Colonic mucosa (tissue), 4 donors: ENCODE measurements around the gene SMNDC1. TPM values are rescaled to one million over a fixed set of nuclear protein-coding genes. Genes with fewer than 3 reads are reported as not detected.
"Not testable (repeated sequence)": the region's sequence is repeated elsewhere in the genome, so short reads cannot be mapped to it uniquely, and the experiment has no call there.

Experiments used
- DNase-seq: peaks from one replicate; pipeline ENCODE4 v3.0.0-alpha.2; 2020
- H3K27ac ChIP-seq: fragments of 200-600 bp; one replicate; pipeline ENCODE4 v1.8.0; 2021
- H3K27me3 ChIP-seq: fragments of 200-600 bp; one replicate; pipeline ENCODE4 v1.8.0; 2021
- H3K36me3 ChIP-seq: fragments of 200-600 bp; one replicate; pipeline ENCODE4 v1.8.0; 2021
- H3K4me1 ChIP-seq: fragments of 200-600 bp; one replicate; pipeline ENCODE4 v1.8.0; 2021; ENCODE audit warnings: mild to moderate bottlenecking
- H3K4me3 ChIP-seq: fragments of 200-600 bp; one replicate; pipeline ENCODE4 v1.8.0; 2021
- H3K9ac ChIP-seq, 2 donors: one replicate each; pipeline ENCODE4 v1.7.0; 2013; ENCODE audit warnings: control low read depth in 2 of 2, low read depth in 2 of 2, low read length in 2 of 2
- H3K9me3 ChIP-seq: fragments of 200-600 bp; one replicate; pipeline ENCODE4 v1.8.0; 2021
- CTCF ChIP-seq: fragments of 200-600 bp; IDR thresholded peaks from one replicate; pipeline ENCODE4 v1.8.0; 2022; ENCODE audit warnings: antibody characterized with exemption, mild to moderate bottlenecking
- intact Hi-C: fragments of 100-400 bp; cut with DNase I; formaldehyde crosslinking; loops from one replicate; pipeline ENCODE4 v1.14.1; 2022
- total RNA-seq, 2 donors: library from RNA; stranded (reverse); fragmentation: NEBNext Ultra II Directional in 1 of 2; extraction: Animal tissue kit (Norgen Biotek cat#: 25700) in 1 of 2; gene quantifications; one replicate each; pipeline ENCODE4 v1.2.1, GENCODE V29; 2021
- donor health status: healthy.
- donor health status: DM: no; HTN: no; CAD: no.
- donor health status: DM: no; HTN: no; CAD: no.

The SMNDC1 gene
- total RNA-seq, 2 donors from 2014 or later, result 24.8 to 32.1 TPM

GRCh38 chr10:110275128-110275729 is 29.5 kb downstream of the SMNDC1 start:
- intact Hi-C loops, result loop anchor here (5.0 to 10.0 kb wide), 2 partner anchors 48 to 390 kb away; no protein-coding TSS in a partner anchor
- no peaks in the 10 kb centered on the region for H3K9me3 ChIP-seq

DNA sequence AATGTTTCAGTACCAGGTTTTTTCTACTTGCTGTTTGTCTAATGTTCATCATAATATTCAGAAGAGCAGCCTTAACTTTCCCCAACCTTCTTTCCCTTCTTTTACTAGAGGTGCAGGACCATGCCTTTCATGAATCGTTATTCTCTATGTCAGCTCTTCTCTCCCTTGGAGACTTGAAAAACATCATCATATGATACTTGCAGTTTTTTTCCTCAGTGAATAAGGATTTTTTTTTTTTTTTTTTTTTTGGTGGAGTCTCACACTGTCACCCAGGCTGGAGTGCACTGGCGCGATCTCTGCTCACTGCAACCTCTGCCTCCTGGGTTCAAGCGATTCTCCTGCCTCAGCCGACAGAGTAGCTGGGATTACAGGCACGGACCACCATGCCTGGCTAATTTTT is 30.1 kb downstream of the SMNDC1 start:
- Histone ChIP-seq H3K9ac (no peak overlapping the region), H3K4me3 (no peak overlapping the region), H3K4me1 (peaks cover 8% of the 10 kb centered on the region), H3K27ac (no peak overlapping the region), H3K36me3 (no peaks in the 10 kb centered on the region), H3K9me3 (no peaks in the 10 kb centered on the region), H3K27me3 (no peaks in the 10 kb centered on the region)
- no peak for DNase-seq
- TF ChIP-seq CTCF, result no peak
- intact Hi-C loops, result loop anchor here (5.0 to 10.0 kb wide), 2 partner anchors 47 to 390 kb away; no protein-coding TSS in a partner anchor

More at GRCh38 chr10:110275128-110275729, 29.5 kb downstream of the SMNDC1 start:
- no peak overlapping the region for H3K9ac ChIP-seq
- H3K4me1 ChIP-seq, result peaks cover 3% of the 10 kb centered on the region
- H3K27me3 ChIP-seq, result no peaks in the 10 kb centered on the region
- DNase-seq, result no peak
- H3K4me3 ChIP-seq, result no peak overlapping the region
- no peak overlapping the region for H3K27ac ChIP-seq
- no peaks in the 10 kb centered on the region for H3K36me3 ChIP-seq
- TF ChIP-seq CTCF, result no peak

DNA sequence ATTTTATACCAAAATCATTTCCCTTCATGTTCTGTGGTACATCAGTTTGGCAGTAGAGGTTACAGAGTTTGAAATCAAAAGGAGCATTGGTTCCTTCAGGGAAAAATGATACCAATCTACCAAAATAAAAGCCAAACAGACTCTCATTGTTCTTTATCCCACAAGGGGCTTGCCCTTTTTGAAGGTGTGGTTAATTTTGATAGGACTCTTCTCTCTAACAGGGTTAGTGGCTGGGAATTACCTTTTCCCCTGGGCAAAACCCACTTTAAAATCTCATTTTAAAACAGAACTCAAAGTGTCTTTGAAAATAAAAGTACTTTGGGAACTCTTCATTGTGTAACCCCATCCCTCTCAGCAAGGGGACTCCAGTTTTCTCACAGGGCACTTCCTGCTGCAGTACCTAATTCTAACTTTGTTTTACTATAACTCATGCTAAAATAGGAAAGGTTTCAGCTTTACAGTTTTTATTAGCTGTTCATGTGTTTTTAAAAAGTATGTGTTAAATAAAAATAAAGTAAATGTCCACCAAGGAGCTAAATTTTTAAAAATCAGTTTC is 30.6 kb downstream of the SMNDC1 start:
- H3K9me3 ChIP-seq, result no peaks in the 10 kb centered on the region
- H3K4me1 ChIP-seq, result peaks cover 7% of the 10 kb centered on the region
- H3K4me3 ChIP-seq, result no peak overlapping the region
- intact Hi-C loops, result loop anchor here (10.0 kb wide), 1 partner anchor 389 kb away; no protein-coding TSS in a partner anchor
- H3K27ac ChIP-seq, result no peak overlapping the region
- H3K36me3 ChIP-seq, result no peaks in the 10 kb centered on the region
- no peaks in the 10 kb centered on the region for H3K27me3 ChIP-seq
- no peak overlapping the region for H3K9ac ChIP-seq
- no peak for DNase-seq
- no peak for TF ChIP-seq CTCF

- Histone ChIP-seq H3K9ac (no peak overlapping the region), H3K4me1 (peaks cover 10% of the 10 kb centered on the region), H3K27ac (no peak overlapping the region), H3K4me3 (no peak overlapping the region), H3K36me3 (no peaks in the 10 kb centered on the region), H3K9me3 (no peaks in the 10 kb centered on the region), H3K27me3 (no peaks in the 10 kb centered on the region)
- TF ChIP-seq CTCF, result no peak
- DNase-seq, result no peak
- intact Hi-C loops, result loop anchor here (10.0 kb wide), 1 partner anchor 389 kb away; no protein-coding TSS in a partner anchor
Measured at GRCh38 chr10:110273474-110273873, 31.2 kb downstream of the SMNDC1 start.

DNA sequence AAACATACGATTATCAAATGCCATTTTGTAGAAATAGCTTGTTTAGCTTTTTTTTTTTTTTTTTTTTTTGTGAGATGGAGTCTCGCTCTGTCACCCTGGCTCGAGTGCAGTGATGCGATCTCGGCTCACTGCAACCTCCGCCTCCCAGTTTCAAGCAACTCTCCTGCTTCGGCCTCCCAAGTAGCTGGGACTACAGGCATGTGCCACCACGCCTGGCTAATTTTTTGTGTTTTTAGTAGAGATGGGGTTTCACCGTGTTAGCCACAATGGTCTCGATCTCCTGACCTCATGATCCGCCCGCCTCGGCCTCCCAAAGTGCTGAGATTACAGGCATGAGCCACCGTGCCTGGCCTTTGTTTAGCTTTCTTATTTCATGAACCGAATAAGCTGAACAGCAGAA is 31.7 kb downstream of the SMNDC1 start:
- not testable (repeated sequence) for DNase-seq
- H3K4me1 ChIP-seq, result peaks cover 10% of the 10 kb centered on the region

More for the DNA sequence above, 31.7 kb downstream of the SMNDC1 start:
- H3K27ac ChIP-seq, H3K4me3 ChIP-seq, H3K9me3 ChIP-seq, H3K36me3 ChIP-seq, H3K27me3 ChIP-seq, H3K9ac ChIP-seq: not testable (repeated sequence)
- intact Hi-C loops, result loop anchor here (10.0 kb wide), 1 partner anchor 388 kb away; no protein-coding TSS in a partner anchor
